HepG2 (cell line): ENCODE data around the gene IKZF3. TPM values are rescaled to one million over a fixed set of nuclear protein-coding genes. Genes with fewer than 3 reads are reported as not detected.

Source experiments
- HNRNPL ChIP-seq: fragments of 200-400 bp; formaldehyde crosslinking; IDR thresholded peaks from 2 replicates; pipeline ENCODE4 v1.6.1; 2017; ENCODE audit warnings: mild to moderate bottlenecking, low read depth, low read length
- MED8 ChIP-seq: sonication (generic); formaldehyde crosslinking; IDR thresholded peaks from 2 replicates; pipeline ENCODE4 v1.8.1; 2023; ENCODE audit warnings: mild to moderate bottlenecking, missing genetic modification reagents; ENCODE audit not compliant: insufficient replicate concordance
- MTA1 ChIP-seq: sonication (generic); formaldehyde crosslinking; IDR thresholded peaks from 2 replicates; pipeline ENCODE4 v1.4.0; 2020; ENCODE audit warnings: missing genetic modification reagents, mild to moderate bottlenecking, borderline replicate concordance
- NFAT5 ChIP-seq: sonication (generic); formaldehyde crosslinking; IDR thresholded peaks from 2 replicates; pipeline ENCODE4 v1.4.0; 2020; ENCODE audit warnings: missing genetic modification reagents
- NPAS2 ChIP-seq: sonication (generic); formaldehyde crosslinking; IDR thresholded peaks from 2 replicates; pipeline ENCODE4 v1.8.0; 2022; ENCODE audit warnings: mild to moderate bottlenecking, missing genetic modification reagents, borderline replicate concordance
- PRMT3 ChIP-seq: sonication (generic); formaldehyde crosslinking; IDR thresholded peaks from 2 replicates; pipeline ENCODE4 v1.8.1; 2022; ENCODE audit warnings: low read depth, mild to moderate bottlenecking, moderate library complexity, missing genetic modification reagents, borderline replicate concordance
- RFXANK ChIP-seq: IDR thresholded peaks from 2 replicates; pipeline ENCODE4 v1.6.1; 2016
- SOX5 ChIP-seq: IDR thresholded peaks from 2 replicates; pipeline ENCODE4 v1.6.1; 2016; ENCODE audit warnings: borderline replicate concordance
- SRSF9 ChIP-seq: fragments of 200-400 bp; formaldehyde crosslinking; IDR thresholded peaks from 2 replicates; pipeline ENCODE4 v1.6.1; 2018; ENCODE audit warnings: borderline replicate concordance, mild to moderate bottlenecking, low read depth, low read length; ENCODE audit not compliant: insufficient read depth, poor library complexity, severe bottlenecking
- SSRP1 ChIP-seq: IDR thresholded peaks from 2 replicates; pipeline ENCODE4 v1.6.1; 2016; ENCODE audit warnings: control low read depth
- SYNCRIP ChIP-seq: fragments of 200-400 bp; formaldehyde crosslinking; IDR thresholded peaks from 2 replicates; pipeline ENCODE4 v1.6.1; 2018; ENCODE audit warnings: mild to moderate bottlenecking, low read depth, low read length; ENCODE audit not compliant: insufficient read depth
- TCF12 ChIP-seq, 2 experiments: fragments of 450-650 bp in 1 of 2; sonication (generic) in 1 of 2; formaldehyde crosslinking in 1 of 2; IDR thresholded peaks; 2 replicates each; pipeline versions ENCODE4 v1.6.1 to v1.8.0; 2017 to 2022; ENCODE audit warnings: antibody characterized with exemption in 1 of 2, mild to moderate bottlenecking in 1 of 2, missing genetic modification reagents in 1 of 2, moderate library complexity in 1 of 2
- ZFYVE20 ChIP-seq: sonication (generic); formaldehyde crosslinking; IDR thresholded peaks from 2 replicates; pipeline ENCODE4 v1.8.0; 2023; ENCODE audit warnings: low read depth, mild to moderate bottlenecking, moderate library complexity, missing genetic modification reagents, borderline replicate concordance
- ZNF264 ChIP-seq: sonication (generic); formaldehyde crosslinking; IDR thresholded peaks from 2 replicates; pipeline ENCODE4 v1.4.0; 2020; ENCODE audit warnings: missing genetic modification reagents
- ZNF3 ChIP-seq: IDR thresholded peaks from 2 replicates; pipeline ENCODE4 v1.7.0; 2017; ENCODE audit warnings: inconsistent platforms
- ZNF354B ChIP-seq: sonication (generic); formaldehyde crosslinking; IDR thresholded peaks from 2 replicates; pipeline ENCODE4 v1.8.0; 2022; ENCODE audit warnings: mild to moderate bottlenecking, missing genetic modification reagents
- ZNF550 ChIP-seq: sonication (generic); formaldehyde crosslinking; IDR thresholded peaks from 2 replicates; pipeline ENCODE4 v1.4.0; 2020; ENCODE audit warnings: mild to moderate bottlenecking, missing genetic modification reagents, borderline replicate concordance
- ZNF710 ChIP-seq: sonication (generic); formaldehyde crosslinking; IDR thresholded peaks from 2 replicates; pipeline ENCODE4 v1.5.0; 2020; ENCODE audit warnings: mild to moderate bottlenecking, missing genetic modification reagents, borderline replicate concordance
- ZNF747 ChIP-seq: sonication (generic); formaldehyde crosslinking; IDR thresholded peaks from 2 replicates; pipeline ENCODE4 v1.8.1; 2023; ENCODE audit warnings: missing genetic modification reagents, mild to moderate bottlenecking, borderline replicate concordance
- ZNF788 ChIP-seq: sonication (generic); formaldehyde crosslinking; IDR thresholded peaks from 2 replicates; pipeline ENCODE4 v1.5.0; 2020; ENCODE audit warnings: mild to moderate bottlenecking, missing genetic modification reagents, borderline replicate concordance
- ZSCAN29 ChIP-seq: sonication (generic); formaldehyde crosslinking; conservative IDR thresholded peaks from 2 replicates; pipeline ENCODE4 v1.4.0; 2020; ENCODE audit warnings: mild to moderate bottlenecking, missing genetic modification reagents
- polyA plus RNA-seq, 8 experiments: library from polyadenylated mRNA; depleted of rRNA in 3 of 8; stranded (reverse) in 7 of 8; unstranded in 1 of 8; fragments of >200 nt; fragmentation: Illumina TruSeq in 4 of 8; extraction: Trizol in 4 of 8; gene quantifications; 2 replicates each; pipeline versions ENCODE4 v1.2.1 to v1.2.3, GENCODE V29; 2011 to 2016; ENCODE audit warnings: low read depth in 4 of 8, missing spikeins in 1 of 8, mixed read lengths in 1 of 8; ENCODE audit not compliant: insufficient read depth in 1 of 8
- total RNA-seq, 5 experiments: library from RNA; depleted of rRNA; stranded (reverse); fragments of >200 nt; fragmentation: Illumina TruSeq; extraction: Trizol; gene quantifications; 2 replicates each; pipeline ENCODE4 v1.2.3, GENCODE V29; 2016; ENCODE audit warnings: low read depth in 1 of 5

IKZF3 gene
- total and polyA plus RNA-seq, 2 of the 13 experiments (the other 11 are each of a cell fraction or from before 2014, with no cell fraction given) = not detected

GRCh38 chr17:39740357-39741111, 123.6 kb downstream of the IKZF3 start (continued):
- no peak for TF ChIP-seq ZNF3 (CRISPR knock-in tag)
- no peak for TF ChIP-seq ZNF710 (CRISPR knock-in tag)
- TF ChIP-seq SOX5 (CRISPR knock-in tag) = peak; percentile 54; the same call in 1 of the 2 replicates
- no peak for TF ChIP-seq MED8 (CRISPR knock-in tag)
- 0 out of 2 replicates have a peak, but pooled peaks have one; percentile 2 for TF ChIP-seq NFAT5 (CRISPR knock-in tag)
- TF ChIP-seq HNRNPL = no peak
- no peak for TF ChIP-seq NPAS2 (CRISPR knock-in tag)
- TF ChIP-seq ZNF788 (CRISPR knock-in tag) = peak; percentile 88; the same call in 1 of the 2 replicates
- TF ChIP-seq ZSCAN29 (CRISPR knock-in tag) = no peak; the same call in 1 of the 2 replicates
- no peak for TF ChIP-seq MTA1
- no peak for TF ChIP-seq SRSF9
- TF ChIP-seq ZNF264 = 0 out of 2 replicates have a peak, but pooled peaks have one; percentile 27
- TF ChIP-seq SSRP1 (CRISPR knock-in tag) = no peak
- no peak for TF ChIP-seq ZFYVE20 (CRISPR knock-in tag)
- TF ChIP-seq SYNCRIP = no peak
- TF ChIP-seq PRMT3 = no peak
- peak; percentile 83 for TF ChIP-seq ZNF747 (CRISPR knock-in tag)
- no peak for TF ChIP-seq ZNF550 (CRISPR knock-in tag)
- no peak for TF ChIP-seq RFXANK (CRISPR knock-in tag)
- TF ChIP-seq ZNF354B (CRISPR knock-in tag) = no peak
- TF ChIP-seq TCF12 (IDR thresholded peaks at IDR 0.05) = no peak
- peak; percentile 53; the same call in 1 of the 2 replicates for TF ChIP-seq TCF12 (CRISPR knock-in tag; IDR thresholded peaks at IDR 0.05)
